ENCODE data around the gene ETV6.

The ETV6 gene

DNA sequence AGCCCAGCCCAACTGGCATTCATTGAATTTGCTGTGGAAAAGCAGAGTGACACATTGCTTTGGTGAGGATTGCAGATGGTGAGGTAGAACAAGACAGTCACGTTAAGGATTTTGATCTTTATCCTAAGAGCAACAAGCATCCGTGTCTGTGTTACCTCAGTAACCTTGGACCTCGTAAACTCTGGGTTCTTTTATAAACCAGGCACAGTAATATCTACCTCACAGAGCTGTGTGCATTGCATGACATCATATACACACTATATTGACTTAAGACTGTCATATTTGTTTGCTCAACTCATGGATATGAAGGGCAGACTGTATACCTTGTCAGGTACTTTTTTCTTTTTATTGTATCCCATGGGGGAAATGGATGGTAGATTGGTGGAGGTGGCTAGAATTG lies 156.2 kb downstream of the ETV6 start:
- no peak for DNase-seq (ENCODE audit: low read depth)

DNA sequence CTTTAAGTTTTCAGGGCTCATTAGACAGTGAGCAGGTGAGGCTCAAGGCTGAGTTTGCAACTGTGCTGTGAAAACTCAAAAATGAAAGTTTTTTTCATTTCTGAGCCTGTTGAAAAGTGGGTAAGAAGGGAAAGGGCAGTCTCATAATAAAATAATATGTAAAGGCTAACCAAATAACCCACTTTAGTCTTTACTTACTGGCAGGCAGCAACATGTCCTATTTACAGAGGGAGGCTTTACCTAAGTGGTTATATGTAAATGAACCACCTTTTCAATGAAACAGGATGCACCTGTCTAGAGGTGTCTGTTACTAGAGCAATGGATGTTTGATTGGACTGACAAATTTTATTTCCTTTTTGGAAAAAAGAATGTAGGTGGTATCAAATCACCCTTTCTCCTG lies 158.0 kb downstream of the ETV6 start:
- DNase-seq (ENCODE audit: low read depth): no peak

DNA sequence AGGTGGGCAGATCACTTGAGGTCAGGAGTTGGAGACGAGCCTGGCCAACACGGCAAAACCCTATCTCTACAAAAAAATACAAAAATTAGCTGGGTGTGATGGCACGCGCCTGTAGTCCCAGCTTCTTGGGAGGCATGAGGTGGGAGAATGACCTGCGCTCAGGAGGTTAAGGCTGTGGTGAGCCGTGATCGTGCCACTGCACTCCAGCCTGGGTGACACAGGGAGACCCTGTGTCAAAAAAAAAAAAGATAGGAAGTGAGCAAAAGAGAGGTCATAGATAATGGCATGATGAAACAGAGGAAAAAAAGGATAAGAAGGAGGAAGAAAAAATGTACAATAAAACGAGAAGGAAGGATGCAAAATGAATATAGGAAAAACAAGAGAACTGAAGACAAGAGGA lies 159.5 kb downstream of the ETV6 start:
- DNase-seq (ENCODE audit: low read depth): no peak

DNA sequence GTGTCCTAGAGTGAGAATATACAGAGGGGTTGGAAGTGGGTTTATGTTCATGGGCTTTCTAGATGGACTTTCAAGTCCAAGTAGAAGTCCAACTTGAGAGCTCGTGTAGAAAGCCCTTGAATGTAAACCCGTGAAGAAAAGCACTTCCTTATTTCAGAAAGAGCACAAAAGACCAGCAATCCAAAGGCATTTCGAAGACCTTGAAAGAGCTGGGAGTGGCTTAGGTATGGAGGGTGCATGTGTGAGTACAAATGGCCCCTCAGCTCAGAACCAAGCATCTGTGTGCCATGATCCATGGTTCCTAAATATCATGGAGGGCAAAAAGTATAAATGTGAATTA lies 160.7 kb downstream of the ETV6 start:
- no peak for DNase-seq (ENCODE audit: low read depth)

DNA sequence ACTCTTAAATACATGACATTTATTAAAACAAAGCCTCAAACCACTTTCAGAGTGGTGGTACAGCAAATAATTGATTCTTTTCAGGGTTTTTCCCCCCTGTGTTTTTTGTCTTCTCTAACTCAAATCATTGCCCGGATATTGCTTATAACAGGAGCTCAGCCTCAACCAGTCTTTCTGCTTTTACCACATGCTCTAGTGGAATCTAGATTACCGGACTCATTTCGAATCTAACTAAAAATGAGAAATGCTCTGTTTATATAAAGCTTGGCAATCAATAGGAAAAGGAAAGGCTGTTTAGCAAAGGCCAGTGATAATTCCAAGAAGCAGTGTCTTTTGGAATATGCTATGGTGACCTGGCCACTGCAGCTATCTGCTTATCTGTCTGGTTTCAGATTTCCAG lies 161.5 kb downstream of the ETV6 start:
- DNase-seq (ENCODE audit: low read depth): no peak

DNA sequence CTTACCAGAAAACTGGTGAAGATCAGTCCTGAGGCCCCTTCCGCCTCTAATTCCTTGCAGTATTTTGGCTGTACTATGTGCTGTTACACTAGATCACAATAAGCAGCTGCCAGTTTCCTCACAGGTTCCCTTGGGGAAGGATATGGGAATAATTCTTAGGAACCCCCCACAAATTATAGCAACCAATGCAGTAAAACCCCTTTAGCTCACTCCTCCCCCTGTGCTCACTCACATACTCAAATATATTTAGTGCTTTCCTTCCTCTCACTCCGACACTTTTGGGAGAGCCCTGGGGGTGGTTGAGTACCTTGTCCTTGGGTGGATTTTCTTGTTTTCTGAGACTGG lies 162.7 kb downstream of the ETV6 start:
- no peak for DNase-seq (ENCODE audit: low read depth)

DNA sequence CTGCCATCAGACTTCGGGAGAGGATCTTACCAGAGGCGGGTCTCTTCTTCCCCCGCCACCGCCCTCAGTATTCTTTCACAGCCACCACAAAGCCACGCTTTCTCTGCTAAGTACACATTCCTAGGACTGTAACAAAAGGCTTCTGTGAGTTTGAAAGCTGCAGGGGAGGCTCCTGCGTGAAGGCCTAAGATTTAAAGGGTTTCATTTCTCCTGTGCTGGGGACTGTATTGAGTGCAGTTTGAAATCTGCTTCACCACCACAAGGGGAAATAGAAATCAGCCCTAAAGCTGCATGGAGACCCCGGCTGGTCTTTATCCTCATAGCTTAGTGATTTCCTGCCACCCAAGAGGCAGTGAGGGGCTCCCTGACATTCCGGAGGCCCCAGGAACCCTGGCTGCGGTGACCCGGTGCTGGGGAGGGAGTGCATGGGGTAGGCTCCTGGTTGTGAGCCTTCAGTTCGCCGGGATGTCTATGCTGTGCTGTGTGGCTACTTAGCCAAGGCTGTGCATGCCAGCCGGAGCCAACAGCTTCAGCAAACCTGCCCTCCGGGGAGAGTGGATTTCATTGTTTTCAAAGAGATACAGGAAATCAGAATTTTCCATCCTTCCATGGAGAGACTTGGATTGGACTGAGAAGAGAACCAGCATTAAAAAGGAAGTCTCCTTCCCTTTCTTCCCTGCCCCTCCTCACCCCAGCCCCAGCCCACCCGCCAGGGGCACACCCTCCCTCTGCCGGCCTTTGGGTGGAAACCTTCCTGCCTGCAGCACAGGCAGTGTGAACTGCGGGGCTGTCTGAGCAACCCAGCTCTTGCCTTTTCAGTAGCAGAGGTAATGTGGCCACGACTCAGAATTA lies 163.3 kb downstream of the ETV6 start:
- no peak for DNase-seq (ENCODE audit: low read depth)

DNA sequence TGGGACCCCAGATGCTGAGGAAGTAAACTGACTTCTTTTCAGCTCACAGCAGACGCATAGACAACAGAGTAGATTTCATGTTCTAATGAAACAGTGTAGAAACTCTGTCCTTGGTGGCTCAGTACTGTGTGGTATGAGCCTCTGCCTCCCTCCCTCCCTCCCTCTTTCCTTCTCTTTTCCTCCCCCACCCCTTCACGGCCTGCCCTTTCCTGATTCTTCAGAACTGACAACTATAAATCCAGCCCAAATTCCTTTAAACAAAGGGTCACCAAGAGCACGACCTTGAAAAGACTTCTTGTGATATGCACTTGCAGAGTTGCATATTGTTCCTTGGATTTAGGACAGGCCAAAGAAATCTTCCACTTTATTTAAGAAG lies 164.0 kb downstream of the ETV6 start:
- DNase-seq (ENCODE audit: low read depth): no peak

DNA sequence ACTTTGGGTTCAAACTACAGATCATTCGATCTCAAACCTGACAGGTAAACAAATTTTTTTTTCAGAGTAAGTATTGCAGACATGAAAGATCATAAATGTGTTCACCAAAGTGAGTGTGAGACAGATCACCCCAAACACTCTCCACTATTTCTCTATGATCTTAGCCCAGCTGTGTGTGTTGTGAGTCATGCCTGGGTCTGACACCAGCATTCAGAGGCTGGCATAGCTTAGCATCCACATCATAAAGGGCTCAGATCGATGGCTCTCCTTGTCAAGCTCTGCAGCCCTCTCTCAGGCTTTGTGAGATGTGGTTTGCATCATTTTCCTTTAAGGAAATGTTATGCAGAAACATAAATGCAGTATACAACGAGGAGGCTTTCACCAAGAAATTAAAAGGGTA lies 164.9 kb downstream of the ETV6 start:
- DNase-seq (ENCODE audit: low read depth): peak; percentile 81

DNA sequence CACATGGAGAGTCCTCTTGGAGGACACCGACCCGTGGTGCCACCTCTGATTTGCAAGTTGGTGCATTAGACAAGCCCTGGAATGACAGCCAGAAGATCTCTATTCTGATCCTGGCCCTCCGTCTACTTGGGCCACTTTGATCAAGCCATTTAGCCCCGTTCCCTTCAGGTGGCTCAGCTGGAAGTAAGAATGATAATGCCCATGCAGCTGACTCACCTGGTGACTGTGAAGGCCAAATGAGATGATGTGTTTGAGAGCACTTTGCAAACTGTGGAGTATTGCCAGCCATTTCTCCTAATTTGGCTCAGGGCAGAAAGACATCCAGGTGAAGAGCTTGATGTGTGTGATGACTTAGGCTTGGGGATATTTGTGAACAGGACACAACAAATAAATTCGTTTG lies 165.9 kb downstream of the ETV6 start:
- no peak for DNase-seq (ENCODE audit: low read depth)

DNA sequence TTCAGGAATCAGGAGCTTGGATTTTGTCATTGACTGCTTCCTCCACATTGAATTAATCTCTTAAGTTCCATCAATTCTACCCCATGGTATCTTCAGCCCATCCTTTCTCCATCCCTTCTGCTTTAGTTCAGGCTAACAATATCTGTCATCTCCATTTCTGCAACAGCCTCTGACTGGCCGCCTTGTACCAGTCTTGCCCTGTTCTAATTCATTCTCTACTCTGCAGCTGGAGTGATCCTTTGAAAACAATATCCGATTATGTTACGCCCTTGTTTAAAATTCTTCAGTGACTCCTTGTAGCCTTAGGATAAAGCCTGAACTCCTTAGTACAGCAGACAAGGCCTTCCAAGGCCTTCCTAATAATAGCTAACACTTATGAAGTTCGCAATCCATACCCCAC lies 170.2 kb downstream of the ETV6 start:
- DNase-seq (ENCODE audit: low read depth): no peak

DNA sequence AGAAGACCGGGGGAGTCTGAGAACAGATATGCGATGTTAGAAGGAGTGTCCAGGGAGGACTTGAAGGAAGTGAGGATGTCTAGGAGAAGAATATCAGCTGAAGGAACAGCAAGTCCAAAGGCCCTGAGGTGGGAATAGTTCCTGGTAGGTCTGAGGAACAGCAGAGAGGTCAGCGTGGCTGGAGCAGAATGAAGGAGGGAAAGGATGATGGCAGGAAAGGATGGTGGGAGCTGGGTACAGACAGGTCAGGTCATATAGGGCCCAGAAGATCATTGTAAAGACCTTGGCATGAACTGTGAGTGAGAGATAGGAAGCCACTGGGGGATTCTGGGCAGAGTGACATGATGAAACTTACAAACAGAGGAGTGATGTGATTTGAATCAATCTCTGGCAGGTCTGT lies 171.0 kb downstream of the ETV6 start:
- DNase-seq (ENCODE audit: low read depth): no peak

DNA sequence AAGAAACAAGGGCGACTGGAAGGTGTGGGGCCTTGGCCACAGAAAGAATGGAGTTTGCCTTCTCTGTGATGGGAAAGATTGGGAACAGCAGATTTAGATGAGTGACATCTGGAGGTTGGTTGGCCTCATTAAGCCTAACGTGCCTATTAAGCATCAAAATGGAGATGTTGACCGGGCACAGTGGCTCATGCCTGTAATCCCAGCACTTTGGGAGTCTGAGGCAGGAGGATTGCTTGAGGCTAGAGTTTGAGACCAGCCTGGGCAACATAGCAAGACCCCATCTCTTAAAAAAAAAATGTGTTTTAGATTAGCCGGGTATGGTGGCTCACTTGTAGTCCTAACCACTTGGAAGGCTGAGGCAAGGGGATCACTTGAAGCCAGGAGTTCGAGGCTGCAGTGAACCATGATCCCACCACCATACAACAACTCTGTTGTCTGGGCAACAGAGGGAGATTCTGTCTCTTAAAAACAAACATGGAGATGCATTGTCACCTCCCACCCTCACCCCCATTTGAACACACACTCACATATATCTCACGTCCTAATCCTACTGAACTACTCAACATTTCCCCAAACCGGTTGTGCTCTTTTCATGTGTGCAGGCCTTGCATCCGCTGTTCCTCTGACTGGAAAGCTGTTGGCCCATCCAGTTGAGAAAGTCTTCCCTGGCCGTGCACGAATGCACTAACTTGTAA lies 172.1 kb downstream of the ETV6 start:
- DNase-seq (ENCODE audit: low read depth): no peak

DNA sequence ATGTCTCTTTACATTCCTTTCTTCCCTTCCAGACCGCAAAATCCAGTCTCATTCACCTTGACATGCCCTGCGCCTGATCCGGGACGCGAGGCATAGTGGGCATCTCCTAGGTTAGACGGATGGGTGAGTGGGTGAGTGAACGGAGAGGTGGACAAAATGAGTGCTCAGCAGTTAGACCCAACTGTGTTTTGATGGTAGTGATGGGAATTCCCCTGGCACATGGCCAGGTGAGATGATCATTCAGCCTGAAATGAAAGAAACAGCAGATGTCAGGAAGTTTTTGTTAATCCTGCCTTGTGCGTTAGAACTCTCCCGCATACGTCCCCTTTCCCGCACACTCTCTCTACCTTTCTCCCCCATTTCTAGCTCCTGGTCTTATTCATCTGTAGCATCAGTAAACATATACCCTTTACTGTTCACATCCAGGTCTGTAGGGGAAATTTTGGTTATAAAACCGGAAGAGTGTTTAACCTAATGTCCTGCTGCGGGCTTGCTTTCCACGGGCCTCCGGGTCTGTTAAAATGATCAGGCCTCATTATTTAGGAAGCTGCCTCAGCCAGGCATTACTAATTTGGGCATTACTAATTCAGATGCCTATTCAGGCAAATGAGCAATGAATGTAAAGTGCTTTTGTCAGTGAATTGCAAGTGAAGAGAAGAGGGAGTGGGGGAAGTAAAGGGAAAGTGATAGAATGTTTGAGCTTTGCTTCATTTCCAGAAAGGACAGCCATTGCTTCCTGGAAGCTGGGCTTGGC lies 172.8 kb downstream of the ETV6 start:
- peak; percentile 60 for DNase-seq (ENCODE audit: low read depth)

DNA sequence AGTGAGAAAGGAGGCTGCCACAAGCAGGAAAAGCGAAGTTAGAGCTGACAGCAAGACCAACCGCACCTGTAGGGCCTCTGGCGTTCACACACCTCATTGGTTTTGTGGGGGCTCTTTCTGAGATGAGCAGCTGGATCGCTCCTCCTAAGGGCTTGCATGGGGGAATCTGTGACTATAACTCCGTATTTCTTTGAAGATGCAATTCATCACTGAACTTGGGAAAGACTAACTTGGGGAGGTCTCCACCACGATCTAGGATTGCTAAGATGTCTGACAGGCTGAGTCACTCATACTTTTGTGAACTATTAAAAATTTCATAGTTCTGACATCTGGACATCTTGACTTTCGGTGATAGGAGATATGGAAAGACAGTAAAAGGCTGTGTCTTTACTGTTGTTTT lies 173.6 kb downstream of the ETV6 start:
- DNase-seq (ENCODE audit: low read depth): peak; percentile 62

DNA sequence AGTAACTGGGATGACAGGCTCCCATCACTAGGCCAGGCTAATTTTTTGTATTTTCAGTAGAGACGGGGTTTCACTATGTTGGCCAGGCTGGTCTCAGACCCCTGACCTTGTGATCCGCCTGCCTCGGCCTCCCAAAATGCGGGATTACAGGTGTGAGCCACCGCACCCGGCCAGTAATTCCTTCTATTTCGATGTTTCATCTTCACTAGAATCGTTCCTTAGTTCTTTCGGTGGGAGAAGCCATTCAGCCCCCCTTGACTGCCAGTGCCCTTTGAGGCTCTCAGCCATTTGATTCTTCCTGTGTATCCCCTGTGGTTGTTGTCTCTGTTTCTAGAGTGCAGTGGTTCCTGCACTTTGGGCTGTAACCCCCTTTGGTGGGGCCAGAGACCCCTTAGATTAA lies 174.1 kb downstream of the ETV6 start:
- DNase-seq (ENCODE audit: low read depth): no peak

DNA sequence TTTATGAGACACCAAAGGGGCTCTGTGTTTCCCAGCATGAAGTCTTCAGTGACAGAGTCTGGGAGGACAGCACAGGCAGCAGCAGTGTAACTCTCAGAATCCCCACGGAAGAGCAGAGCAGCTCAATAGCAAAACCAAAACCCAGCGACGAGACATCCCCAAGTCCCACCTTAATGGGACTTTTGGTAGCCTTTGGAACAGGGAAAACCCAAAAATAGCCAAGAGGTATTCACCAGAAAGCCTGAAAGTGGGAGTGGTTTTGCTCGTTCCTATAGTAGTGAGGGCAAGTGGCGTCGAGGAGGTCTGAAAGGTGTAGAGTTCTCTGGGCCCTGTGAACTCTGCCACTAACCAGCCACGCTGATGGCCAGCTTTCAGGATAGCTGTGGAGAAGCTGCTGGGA lies 174.6 kb downstream of the ETV6 start:
- DNase-seq (ENCODE audit: low read depth): no peak

DNA sequence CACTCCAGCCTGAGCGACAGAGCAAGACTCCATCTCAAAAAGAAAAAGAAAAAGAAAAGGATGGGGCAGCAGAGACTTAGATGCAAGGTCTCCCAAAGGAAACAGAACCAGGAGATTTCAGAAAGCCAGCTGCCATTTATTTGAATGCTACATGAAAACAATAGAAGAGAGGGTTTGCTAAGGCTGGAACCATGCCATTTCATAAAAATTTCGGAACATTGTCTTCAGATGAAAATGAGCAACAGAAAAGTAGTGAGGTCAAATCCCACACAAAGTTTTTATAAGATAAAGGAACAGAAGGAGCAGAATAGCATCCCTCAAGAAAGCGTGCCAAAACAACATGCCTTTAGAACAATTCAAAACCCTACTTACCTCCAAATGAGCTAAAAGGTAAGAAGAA lies 175.3 kb downstream of the ETV6 start:
- no peak for DNase-seq (ENCODE audit: low read depth)

DNA sequence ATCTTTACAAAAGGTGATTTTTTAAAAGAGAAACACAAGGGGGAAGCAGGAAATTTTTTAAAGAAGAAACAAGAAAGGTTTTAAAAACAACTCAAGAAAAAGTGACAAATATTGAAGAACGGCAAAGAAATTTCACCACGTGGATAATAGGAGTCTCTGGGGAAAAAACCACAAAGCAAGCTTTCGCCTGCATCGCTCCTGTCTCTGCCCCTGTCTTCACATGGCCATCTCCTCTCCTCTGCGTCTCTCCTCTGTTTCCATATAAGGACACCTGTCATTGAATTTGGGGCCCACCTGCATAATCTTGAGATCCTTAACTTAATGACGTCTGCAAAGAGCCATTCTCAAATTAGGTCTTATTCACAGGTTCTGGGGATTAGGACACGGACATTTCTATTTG lies 175.8 kb downstream of the ETV6 start:
- no peak for DNase-seq (ENCODE audit: low read depth)

DNA sequence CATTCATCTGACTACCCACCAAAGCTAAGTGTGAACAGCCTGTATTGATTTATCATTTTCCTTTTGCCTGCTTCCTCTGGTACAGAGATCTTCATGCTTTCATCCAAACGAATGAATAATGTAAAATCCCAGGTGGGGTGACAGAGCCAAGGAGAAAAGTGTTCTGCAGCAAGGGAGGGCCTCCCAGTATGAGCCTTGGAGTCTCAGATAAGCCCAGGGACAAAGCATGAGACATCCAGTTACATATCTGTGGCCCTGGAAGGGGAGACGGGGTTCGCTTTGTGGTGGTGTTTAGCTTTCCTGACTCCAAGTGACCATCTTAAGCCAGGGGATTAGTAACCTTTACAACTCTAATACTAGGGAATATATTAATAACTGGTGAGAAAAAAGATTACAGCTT lies 177.1 kb downstream of the ETV6 start:
- no peak for DNase-seq (ENCODE audit: low read depth)

DNA sequence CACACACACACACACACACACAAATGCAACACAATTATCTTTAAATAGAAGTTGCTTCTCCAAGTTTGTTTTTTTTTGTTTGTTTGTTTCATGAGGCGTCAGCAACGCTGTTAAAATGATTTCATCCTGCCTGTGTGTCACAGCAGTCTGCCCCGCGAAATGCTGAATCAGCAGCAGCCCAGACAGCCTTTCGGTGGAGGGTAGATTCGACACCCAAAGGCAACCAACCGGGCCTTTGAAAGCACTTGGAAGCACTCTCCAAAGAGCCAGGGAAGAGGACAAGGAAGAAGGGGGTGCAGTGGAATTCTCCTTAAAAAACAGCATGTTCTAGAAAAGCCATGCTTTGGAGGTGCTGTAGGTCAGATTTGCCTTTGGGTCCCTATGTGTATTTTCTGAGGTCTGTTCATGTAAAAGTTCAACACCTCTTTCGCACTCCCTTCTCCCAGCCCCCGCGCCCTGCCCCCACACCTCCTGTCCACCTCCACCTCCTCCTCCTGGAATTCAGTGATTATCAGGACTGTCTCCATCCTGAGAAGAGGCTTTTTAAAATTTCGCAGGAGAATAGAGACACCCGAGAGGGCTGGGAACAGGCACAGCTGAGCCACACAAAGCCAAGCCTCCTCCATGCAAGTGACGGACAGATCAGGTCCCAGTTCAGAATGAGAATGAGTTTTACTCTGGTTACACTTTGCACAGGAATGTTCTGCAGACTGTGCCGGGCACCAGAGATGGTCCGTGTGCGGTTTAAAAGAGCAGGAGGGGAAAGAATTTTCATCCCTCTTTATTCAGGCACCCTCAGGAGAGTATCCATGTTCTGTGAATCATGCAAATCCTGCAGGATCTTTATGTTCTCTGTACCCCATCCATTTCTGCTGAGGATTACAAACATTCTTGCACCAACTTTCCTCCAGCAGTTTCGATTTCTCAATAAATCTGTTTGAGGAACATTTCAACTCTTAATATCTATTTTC lies 177.9 kb downstream of the ETV6 start:
- peak; percentile 25 for DNase-seq (ENCODE audit: low read depth)

DNA sequence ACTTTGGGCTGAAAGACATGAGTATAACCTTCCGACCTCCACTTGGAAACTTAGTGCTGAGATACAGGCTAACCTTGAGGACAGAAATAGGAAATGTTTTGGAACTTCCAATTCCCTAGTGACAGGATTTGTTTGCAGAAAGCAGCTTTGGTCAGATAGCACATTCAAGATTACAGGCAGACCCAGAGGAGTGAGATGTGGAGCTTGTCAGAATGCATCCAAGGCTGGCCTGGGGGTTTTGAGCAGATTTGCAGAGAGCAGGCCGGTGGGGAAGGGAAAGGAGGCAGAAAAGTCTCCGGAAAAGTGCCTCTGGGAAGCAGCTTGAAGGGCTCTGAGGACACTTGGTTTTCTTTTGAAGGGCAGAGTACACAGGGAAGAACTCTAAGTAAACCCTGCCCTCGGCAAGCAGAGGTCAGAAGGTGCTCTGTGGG lies 180.3 kb downstream of the ETV6 start:
- DNase-seq (ENCODE audit: low read depth): no peak

Data from ELR (cell line).